GM12892 (cell line): ENCODE results near the gene MED26.

ENCODE experiments used
- POLR2AphosphoS5 ChIP-seq: IDR thresholded peaks from 2 replicates; pipeline ENCODE4 v1.6.1; 2011; ENCODE audit warnings: low read depth, low read length, control low read depth
- TAF1 ChIP-seq: IDR thresholded peaks from 2 replicates; pipeline ENCODE4 v1.6.1; 2011; ENCODE audit warnings: low read depth, mild to moderate bottlenecking, control low read depth, low read length, borderline replicate concordance

GRCh38 chr19:16527334-16527935 lies 100.6 kb downstream of the MED26 start:
- TF ChIP-seq POLR2AphosphoS5 (no peak), TAF1 (no peak)
